Uterus (tissue), 4 donors: Measurements from ENCODE around the gene PTPRN2. TPM values are rescaled to one million over a fixed set of nuclear protein-coding genes. Genes with fewer than 3 reads are reported as not detected.

Experiments used
- DNase-seq, 2 donors: peaks; one replicate each; pipeline ENCODE4 v3.0.0-alpha.2; 2019 to 2020
- H3K27ac ChIP-seq, 2 donors: fragments of 200-600 bp; sonication (generic); 1 replicate in 1 of 2; 2 replicates in 1 of 2; pipeline ENCODE4 v1.5.1; 2016 to 2018
- H3K27me3 ChIP-seq, 2 donors: fragments of 200-600 bp; sonication (generic); one replicate each; pipeline ENCODE4 v1.5.1; 2018 to 2019; ENCODE audit warnings: control low read depth in 1 of 2
- H3K36me3 ChIP-seq, 2 donors: fragments of 200-600 bp; sonication (generic); one replicate each; pipeline ENCODE4 v1.5.1; 2019; ENCODE audit warnings: control low read depth in 1 of 2
- H3K4me1 ChIP-seq, 2 donors: fragments of 200-600 bp; sonication (generic); one replicate each; pipeline ENCODE4 v1.5.1; 2018 to 2019; ENCODE audit warnings: control low read depth in 1 of 2
- H3K4me3 ChIP-seq, 2 donors: fragments of 200-600 bp; sonication (generic); 1 replicate in 1 of 2; 2 replicates in 1 of 2; pipeline ENCODE4 v1.5.1; 2018 to 2019; ENCODE audit warnings: mild to moderate bottlenecking in 1 of 2
- H3K9me3 ChIP-seq, 2 donors: fragments of 200-600 bp; sonication (generic); one replicate each; pipeline ENCODE4 v1.5.1; 2019; ENCODE audit warnings: control low read depth in 1 of 2
- CTCF ChIP-seq, 4 experiments: fragments of 200-600 bp in 2 of 4; fragments of 450-650 bp in 2 of 4; sonication (generic) in 2 of 4; IDR thresholded peaks; one replicate each; pipeline ENCODE4 v1.5.1; 2016 to 2019; ENCODE audit warnings: antibody characterized with exemption in 4 of 4, mild to moderate bottlenecking in 2 of 4, moderate library complexity in 1 of 4
- POLR2A ChIP-seq, 2 donors: fragments of 450-650 bp; IDR thresholded peaks; one replicate each; pipeline ENCODE4 v1.6.1; 2016; ENCODE audit warnings: antibody characterized with exemption in 2 of 2, mild to moderate bottlenecking in 1 of 2, moderate library complexity in 1 of 2
- intact Hi-C: fragments of 100-400 bp; cut with DNase I; formaldehyde crosslinking; loops from one replicate; pipeline ENCODE4 v1.15.1; 2023; ENCODE audit warnings: low total_unique reads
- total RNA-seq, 4 donors: library from RNA; depleted of rRNA in 3 of 4; stranded (reverse); fragments of >200 nt in 3 of 4; gene quantifications; one replicate each; pipeline versions ENCODE4 v1.1.0 to v1.2.4, GENCODE V29; 2014 to 2023
- donor health status: DM: yes; HTN: yes; CAD: no.

PTPRN2 gene
- total RNA-seq, 4 donors from 2014 or later: 1.2 to 5.2 (median 2.3) TPM

- H3K4me3 ChIP-seq: no peak overlapping the region
- H3K9me3 ChIP-seq: peaks cover 0 to 3% of the 10 kb centered on the region in 2 donors
- no peaks in the 10 kb centered on the region for H3K4me1 ChIP-seq
- H3K27ac ChIP-seq: no peak overlapping the region
- intact Hi-C loops: no loop called here
- no peak for DNase-seq
- no peaks in the 10 kb centered on the region for H3K27me3 ChIP-seq
- no peaks in the 10 kb centered on the region for H3K36me3 ChIP-seq
- no peak for TF ChIP-seq CTCF (IDR thresholded peaks at IDR 0.05)
Observed at GRCh38 chr7:157775560-157776332, 811.9 kb downstream of the PTPRN2 start.

- Histone ChIP-seq H3K4me3 (no peak overlapping the region), H3K4me1 (no peaks in the 10 kb centered on the region), H3K27me3 (no peaks in the 10 kb centered on the region), H3K36me3 (no peaks in the 10 kb centered on the region), H3K9me3 (peaks cover 0 to 4% of the 10 kb centered on the region in 2 donors), H3K27ac (no peak overlapping the region)
- no peak for TF ChIP-seq CTCF (IDR thresholded peaks at IDR 0.05)
- TF ChIP-seq POLR2A (IDR thresholded peaks at IDR 0.05): no peak
- intact Hi-C loops: no loop called here
- DNase-seq: no peak
Observed at GRCh38 chr7:157775021-157775559, 812.5 kb downstream of the PTPRN2 start.

- TF ChIP-seq CTCF (IDR thresholded peaks at IDR 0.05) (no peak), POLR2A (IDR thresholded peaks at IDR 0.05) (no peak)
- Histone ChIP-seq H3K27ac (no peak overlapping the region), H3K36me3 (no peaks in the 10 kb centered on the region), H3K27me3 (no peaks in the 10 kb centered on the region), H3K4me1 (no peaks in the 10 kb centered on the region), H3K4me3 (no peak overlapping the region), H3K9me3 (peaks cover 0 to 4% of the 10 kb centered on the region in 2 donors)
- intact Hi-C loops: no loop called here
- DNase-seq: no peak
Observed at GRCh38 chr7:157774495-157774894, 813.1 kb downstream of the PTPRN2 start.

- intact Hi-C loops: no loop called here
- TF ChIP-seq POLR2A (IDR thresholded peaks at IDR 0.05): no peak
- TF ChIP-seq CTCF (IDR thresholded peaks at IDR 0.05): no peak
- H3K36me3 ChIP-seq: no peaks in the 10 kb centered on the region
- H3K4me1 ChIP-seq: no peaks in the 10 kb centered on the region
- no peak for DNase-seq
- H3K4me3 ChIP-seq: no peak overlapping the region
- H3K9me3 ChIP-seq: peaks cover 0 to 4% of the 10 kb centered on the region in 2 donors
- no peak overlapping the region for H3K27ac ChIP-seq
- no peaks in the 10 kb centered on the region for H3K27me3 ChIP-seq
Observed at GRCh38 chr7:157773361-157773760, 814.3 kb downstream of the PTPRN2 start.

GRCh38 chr7:157772486-157773130, 815.0 kb downstream of the PTPRN2 start:
- Histone ChIP-seq H3K36me3 (no peaks in the 10 kb centered on the region), H3K9me3 (peaks cover 0 to 4% of the 10 kb centered on the region in 2 donors), H3K4me1 (no peaks in the 10 kb centered on the region), H3K27me3 (no peaks in the 10 kb centered on the region), H3K27ac (no peak overlapping the region), H3K4me3 (no peak overlapping the region)
- no peak for TF ChIP-seq POLR2A (IDR thresholded peaks at IDR 0.05)
- TF ChIP-seq CTCF (IDR thresholded peaks at IDR 0.05): no peak
- intact Hi-C loops: no loop called here
- no peak for DNase-seq
